HG03432 (cell line): ENCODE measurements around the gene CCR5AS.
"Not testable (repeated sequence)": the region's sequence is repeated elsewhere in the genome, so short reads cannot be mapped to it uniquely, and the experiment has no call there.

Experiments used
- ATAC-seq: cut with Tn5 transposase; IDR thresholded peaks from one replicate; pipeline ENCODE4 v1.9.1; 2021; ENCODE audit warnings: mild to moderate bottlenecking, moderate library complexity; ENCODE audit not compliant: unreplicated experiment

Gene CCR5AS

DNA sequence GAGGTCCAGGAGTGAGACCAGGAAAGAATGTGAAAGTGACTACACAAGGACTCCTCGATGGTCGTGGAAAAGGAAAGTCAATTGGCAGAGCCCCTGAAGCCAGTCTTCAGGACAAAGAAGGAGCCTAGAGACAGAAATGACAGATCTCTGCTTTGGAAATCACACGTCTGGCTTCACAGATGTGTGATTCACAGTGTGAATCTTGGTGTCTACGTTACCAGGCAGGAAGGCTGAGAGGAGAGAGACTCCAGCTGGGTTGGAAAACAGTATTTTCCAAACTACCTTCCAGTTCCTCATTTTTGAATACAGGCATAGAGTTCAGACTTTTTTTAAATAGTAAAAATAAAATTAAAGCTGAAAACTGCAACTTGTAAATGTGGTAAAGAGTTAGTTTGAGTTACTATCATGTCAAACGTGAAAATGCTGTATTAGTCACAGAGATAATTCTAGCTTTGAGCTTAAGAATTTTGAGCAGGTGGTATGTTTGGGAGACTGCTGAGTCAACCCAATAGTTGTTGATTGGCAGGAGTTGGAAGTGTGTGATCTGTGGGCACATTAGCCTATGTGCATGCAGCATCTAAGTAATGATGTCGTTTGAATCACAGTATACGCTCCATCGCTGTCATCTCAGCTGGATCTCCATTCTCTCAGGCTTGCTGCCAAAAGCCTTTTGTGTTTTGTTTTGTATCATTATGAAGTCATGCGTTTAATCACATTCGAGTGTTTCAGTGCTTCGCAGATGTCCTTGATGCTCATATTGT lies 47.0 kb downstream of the CCR5AS start:
- peak; percentile 67 for ATAC-seq

DNA sequence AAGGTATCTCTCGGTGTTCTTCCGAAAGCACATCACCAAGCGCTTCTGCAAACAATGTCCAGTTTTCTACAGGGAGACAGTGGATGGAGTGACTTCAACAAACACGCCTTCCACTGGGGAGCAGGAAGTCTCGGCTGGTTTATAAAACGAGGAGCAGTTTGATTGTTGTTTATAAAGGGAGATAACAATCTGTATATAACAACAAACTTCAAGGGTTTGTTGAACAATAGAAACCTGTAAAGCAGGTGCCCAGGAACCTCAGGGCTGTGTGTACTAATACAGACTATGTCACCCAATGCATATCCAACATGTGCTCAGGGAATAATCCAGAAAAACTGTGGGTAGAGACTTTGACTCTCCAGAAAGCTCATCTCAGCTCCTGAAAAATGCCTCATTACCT lies 48.4 kb downstream of the CCR5AS start:
- ATAC-seq, result no peak

DNA sequence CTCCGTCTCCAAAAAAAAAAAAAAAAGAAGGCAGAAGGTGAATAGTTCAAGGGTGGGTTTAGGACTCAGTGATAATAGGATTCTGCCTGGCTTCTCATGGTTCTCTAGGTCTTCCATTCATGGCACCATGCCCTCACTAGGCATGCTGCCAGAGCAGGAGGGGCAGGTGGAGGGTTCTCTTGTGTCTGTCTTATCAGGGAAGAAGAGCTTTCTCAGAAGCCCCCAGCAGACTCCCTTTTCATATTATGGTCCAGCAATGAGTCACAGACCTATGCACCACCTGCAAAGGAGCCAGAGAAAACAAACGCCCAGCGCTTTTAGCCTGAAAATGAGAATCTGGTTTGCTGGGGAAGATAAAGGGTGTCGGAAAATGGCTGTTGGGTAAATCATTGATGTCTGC lies 50.0 kb downstream of the CCR5AS start:
- no peak for ATAC-seq

DNA sequence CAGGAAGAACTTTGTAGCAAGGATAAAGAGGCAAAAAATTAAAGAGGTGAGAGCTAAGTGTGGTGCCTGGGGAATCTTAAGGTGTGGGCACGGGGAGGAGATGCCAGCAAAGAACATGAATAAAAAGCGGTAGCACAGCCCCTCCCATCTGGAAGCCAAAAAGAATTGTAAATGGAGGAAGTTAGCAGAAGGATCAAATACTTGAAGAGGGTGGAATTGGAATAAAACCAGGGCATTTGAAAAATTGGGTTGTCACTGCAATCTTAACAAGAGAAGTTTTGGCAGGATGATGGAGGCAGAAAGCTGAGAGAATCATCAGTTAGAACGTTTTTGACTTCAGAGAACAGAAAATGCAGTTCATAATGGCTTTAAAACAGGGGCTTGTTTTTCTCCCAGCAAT lies 50.6 kb downstream of the CCR5AS start:
- no peak for ATAC-seq

DNA sequence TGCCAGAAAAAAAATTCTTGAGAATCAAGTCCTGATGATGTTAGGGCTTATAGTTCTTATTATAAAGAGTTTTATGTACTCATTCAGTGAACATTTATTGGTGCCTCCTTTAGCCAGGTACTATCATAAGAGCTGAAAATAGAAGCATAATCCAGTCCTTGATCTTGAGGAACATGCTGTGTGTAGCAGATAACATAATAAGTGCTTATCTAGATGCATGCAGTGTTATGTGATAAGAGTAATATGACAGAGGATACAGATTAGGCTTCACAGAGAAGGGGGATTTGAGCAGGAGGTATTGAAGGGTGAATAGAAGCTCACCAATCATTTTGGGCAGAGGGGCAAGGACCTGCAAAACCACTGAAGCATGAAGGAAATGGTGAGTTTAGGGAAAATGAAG lies 51.9 kb downstream of the CCR5AS start:
- no peak for ATAC-seq

DNA sequence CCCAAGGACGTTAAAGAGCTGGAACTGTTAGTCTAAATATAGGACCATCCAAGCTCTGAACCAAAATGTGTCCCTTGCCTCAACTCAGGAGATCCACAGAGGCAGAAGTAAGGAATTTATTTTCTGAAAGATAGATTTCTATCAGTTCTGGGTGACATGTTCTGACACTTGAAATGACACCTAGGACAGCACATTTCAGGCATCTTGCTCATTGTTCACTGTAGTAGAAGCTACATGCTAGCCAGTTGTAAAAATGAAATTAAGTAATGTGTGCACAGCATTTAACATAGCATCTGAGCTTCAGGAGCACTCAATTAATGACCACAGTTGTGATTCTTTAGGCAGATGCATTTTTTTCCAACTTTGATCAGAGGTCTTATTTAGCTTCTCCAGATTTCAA lies 52.4 kb downstream of the CCR5AS start:
- no peak for ATAC-seq

DNA sequence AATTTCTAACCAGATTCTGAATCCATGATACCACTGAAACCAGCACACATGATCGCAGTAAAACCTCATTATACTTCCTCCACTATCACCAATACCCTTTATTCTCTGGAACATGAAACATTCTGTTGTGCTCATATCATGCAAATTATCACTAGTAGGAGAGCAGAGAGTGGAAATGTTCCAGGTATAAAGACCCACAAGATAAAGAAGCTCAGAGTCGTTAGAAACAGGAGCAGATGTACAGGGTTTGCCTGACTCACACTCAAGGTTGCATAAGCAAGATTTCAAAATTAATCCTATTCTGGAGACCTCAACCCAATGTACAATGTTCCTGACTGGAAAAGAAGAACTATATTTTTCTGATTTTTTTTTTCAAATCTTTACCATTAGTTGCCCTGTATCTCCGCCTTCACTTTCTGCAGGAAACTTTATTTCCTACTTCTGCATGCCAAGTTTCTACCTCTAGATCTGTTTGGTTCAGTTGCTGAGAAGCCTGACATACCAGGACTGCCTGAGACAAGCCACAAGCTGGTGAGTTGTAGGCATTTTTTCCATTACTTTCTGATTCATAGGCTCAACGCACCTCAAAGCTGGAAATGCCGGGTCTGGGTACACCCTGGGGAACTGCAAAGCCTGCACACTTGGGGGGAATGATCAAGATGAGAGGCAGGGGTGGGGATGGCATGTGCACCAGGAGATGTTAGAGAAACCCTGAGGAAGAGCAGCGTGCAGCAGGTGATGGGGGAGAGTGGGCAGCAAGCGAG lies 53.0 kb downstream of the CCR5AS start, which contains the start of gene CCR2:
Gene CCR2 (plus strand): TSS at position 465 of the 764 bp plus-strand sequence. CDS start 3,417 bp downstream, outside the sequence.
- ATAC-seq, result no peak

DNA sequence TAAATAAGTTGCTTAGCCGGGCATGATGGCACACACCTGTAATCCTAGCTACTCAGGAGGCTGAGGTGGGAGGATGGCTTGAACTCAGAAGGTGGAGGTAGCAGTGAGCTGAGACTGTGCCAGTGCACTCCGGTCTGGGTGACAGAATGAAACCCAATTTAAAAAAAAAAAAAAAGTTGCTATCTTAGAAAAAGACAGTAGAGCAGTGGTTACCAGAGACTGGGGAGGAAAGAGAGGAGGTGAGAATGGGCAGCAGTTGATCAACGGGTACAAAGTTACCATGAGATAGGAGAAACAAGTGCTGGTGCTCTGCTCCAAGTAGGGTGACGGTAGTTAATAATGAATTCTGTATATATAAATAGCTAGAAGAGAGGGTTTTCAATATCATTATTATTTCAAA lies 53.8 kb downstream of the CCR5AS start:
- ATAC-seq, result no peak

DNA sequence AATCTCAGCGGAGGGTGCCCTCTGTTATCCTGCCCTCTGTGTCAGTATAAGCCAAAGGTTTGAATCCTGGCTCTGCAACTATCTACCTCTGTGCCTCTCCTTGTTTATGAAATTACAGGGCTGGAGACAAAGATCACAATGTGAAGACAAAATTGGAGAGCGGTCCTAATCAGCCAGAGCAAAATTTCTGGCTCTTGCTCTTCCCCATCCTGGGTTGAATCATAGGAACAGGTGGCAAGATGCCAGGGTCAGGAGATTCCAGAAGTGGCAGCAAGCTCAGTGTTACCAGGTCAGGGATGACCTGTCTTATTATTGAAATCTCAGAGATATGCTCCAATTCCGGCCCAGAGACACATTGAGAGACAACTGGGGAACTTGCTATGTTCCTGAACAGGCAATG lies 55.2 kb downstream of the CCR5AS start:
- ATAC-seq, result no peak

DNA sequence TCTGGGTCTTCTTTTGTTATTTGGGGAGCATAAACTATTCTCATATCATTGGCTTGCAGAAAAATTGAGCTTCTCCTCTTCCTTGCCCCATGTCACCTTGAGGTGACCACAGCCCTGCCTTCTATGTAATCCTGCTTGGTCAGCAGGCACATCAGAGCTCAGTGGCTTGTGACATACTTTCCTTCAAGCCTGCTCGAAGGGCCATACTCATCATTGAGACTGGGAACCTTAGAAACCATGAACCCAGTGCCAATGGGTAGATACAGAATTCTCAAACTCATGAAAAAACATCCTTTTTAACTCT lies 56.7 kb downstream of the CCR5AS start:
- peak; percentile 32 for ATAC-seq

DNA sequence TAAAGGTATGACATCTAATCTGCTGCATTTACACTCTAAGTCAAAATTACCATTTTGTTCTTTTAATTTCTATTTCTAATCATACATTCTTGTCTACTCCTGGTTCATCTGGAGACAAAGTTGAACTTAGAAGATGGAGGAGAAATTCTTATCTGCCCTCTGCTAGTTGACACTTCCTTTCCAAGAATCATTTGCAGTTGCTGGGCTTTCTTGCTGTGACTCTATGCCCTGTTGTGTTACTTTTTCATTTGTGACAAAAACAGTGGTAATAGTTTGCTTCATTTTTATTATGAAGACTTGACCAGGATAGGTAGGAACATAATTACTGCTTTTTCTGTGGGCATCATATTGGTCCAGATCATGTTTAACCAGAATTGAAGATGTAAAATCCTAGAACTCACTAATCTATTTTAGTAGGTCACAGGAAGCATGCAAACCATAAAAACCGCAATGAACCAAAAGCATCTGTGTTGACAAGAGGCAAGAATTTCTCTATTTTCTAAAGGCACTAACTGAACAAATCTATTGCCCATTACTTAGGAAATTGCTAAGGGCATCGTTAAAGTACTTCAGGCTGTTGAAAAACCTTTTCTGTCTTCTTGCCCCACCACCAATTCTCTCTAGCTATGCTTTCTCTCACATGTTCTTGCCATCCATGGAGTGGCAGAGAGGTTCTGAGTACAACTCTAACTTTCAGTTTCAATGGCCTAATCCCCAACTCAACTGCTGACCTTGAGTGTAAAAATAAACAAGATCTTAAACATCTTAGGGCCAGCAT lies 57.2 kb downstream of the CCR5AS start:
- ATAC-seq, result peak; percentile 67

DNA sequence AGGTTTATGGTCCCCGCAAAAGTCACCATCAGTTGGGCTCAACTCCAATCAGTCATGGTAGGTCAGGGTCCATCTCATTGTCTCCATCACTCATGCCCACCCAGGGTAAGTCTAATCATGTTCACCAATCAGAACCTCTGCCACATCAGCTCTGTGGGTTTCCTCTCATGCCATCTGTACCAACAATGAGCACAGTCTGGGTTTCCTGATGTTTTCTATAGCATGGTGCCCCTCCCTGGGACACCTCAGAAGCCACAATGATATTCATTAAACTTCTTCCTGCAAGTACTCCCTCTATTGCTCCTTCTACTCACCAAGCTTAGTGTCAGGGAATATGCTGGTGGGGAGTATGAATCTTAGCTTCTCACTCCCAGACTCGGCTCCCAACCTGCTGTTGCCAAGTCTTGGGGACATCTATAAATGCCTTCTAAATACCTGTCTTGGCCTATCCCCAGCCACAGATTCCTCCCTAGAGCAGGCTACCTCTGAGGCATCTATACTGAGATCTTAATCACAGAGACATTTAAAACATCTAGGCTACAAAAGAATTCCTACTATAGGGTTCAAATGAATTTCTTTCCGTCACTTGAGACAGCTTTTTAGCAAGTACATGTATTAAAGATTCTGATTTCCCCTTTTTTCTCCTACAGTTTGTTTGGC lies 57.9 kb downstream of the CCR5AS start:
- no peak for ATAC-seq

DNA sequence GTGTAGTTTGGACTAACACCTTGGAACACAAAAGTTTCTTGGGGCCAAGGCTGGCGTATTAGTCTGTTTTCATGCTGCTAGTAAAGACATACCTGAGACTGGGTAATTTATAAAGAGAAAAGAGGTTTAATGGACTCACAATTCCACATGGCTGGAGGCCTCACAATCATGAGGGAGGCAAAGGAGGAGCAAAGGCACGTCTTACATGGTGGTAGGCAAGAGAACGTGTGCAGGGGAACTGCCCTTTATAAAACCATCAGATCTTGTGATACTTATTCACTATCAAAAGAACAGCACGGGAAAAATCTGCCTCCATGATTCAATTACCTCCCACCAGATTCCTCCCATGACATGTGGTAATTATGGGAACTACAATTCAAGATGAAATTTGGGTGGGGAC lies 62.4 kb downstream of the CCR5AS start:
- ATAC-seq, result no peak

DNA sequence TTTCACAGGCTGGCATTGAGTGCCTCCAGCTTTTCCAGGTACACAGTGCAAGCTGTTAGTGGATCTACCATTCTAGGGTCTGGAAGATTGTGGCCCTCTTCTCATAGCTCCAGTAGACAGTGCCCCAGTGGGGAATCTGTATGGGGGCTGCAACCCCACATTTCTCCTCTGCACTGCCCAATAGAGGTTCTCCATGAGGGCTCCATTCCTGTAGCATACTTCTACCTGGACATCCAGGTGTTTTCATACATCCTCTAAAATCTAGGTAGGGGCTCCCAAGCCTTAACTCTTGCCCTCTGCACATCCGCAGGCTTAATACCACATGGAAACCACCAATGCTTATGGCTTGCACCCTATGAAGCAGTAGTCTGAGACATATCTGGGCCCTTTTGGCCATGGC lies 68.0 kb downstream of the CCR5AS start:
- no peak for ATAC-seq

DNA sequence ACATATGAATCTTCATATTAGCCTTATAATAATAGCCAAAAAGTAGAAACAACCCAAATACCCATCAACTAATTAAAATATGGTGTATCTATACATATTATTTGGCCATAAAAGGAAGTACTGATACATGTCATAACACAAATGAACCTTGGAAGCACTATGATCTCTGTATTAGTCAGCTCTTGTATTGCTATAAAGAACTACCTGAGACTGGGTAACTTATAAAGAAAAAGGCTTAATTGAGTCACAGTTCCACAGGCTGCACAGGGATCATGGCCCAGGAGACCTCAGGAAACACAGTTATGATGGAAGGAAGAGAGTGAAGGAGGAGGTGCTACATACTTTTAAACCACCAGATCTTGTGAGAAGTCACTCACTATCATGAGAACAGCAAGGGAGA lies 69.0 kb downstream of the CCR5AS start:
- ATAC-seq, result no peak

DNA sequence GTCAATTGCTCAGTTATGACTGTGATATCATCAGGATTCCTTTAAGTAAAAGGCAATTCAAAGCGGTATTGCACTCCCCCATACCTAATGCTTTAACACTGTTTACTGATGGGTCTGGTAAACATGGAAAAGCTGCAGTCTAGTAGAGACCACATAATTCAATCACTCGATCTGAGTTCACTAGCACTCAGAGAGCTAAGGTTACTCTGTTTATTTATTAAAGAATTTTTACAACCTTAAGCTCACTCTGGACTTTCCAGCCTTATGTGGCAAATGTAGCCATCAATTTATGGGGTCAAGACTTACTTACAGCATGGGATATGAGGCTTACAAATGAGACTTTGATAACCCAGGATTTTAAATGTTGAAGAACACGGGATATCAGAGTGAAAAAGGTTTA lies 71.3 kb downstream of the CCR5AS start:
- no peak for ATAC-seq

DNA sequence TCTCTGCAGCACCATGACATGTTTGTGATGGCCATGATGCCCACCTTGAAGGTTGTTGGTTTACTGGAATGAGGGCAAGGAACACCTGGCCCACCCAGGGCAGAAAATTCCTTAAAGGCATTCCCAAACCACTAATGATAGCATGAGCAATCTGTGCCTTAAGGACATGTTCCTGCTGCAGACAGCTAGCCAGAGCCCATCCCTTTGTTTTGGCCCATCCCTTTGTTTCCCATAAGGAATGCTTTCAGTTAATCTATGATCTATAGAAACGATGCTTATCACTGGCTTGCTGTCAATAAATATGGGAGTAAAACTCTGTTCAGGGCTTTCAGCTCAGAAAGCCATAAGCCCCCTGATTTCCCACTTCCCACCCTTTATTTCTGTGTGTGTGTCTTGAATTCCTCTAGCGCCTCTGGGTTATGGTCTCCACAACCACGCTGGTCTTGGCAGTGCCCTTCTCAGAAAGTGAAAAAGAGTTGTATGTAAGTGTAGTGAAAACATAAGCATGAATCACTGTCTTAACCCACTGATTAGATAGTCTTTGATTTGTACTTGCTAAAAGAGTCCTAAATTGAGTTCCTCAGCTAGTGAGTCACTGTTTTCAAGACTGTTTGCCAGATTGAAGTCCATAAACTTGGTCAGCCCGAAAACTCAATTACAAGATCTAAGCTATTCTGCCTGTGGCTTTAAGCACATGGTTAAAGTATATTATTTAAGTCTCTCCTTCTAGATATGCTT lies 72.0 kb downstream of the CCR5AS start:
- ATAC-seq, result no peak

DNA sequence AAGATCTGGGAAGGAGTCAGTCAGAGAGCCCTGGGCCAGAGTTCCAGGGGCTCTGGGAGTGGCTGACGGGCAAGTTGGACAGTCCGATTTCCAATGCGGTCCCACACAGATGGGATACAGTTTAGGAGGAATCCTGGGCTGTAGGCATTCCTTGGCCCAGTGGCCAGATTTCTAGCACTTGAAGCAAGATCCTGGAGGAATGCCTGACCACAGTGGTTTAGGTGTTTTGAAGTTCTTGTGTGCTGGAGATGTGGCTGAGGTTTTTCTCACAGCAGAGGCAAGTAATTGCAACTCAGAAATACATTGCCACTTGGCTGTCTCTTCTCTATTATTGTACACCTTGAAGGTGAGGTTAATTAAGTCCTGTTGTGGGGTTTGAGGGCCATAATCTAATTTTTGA lies 76.2 kb downstream of the CCR5AS start:
- ATAC-seq, result not testable (repeated sequence)

DNA sequence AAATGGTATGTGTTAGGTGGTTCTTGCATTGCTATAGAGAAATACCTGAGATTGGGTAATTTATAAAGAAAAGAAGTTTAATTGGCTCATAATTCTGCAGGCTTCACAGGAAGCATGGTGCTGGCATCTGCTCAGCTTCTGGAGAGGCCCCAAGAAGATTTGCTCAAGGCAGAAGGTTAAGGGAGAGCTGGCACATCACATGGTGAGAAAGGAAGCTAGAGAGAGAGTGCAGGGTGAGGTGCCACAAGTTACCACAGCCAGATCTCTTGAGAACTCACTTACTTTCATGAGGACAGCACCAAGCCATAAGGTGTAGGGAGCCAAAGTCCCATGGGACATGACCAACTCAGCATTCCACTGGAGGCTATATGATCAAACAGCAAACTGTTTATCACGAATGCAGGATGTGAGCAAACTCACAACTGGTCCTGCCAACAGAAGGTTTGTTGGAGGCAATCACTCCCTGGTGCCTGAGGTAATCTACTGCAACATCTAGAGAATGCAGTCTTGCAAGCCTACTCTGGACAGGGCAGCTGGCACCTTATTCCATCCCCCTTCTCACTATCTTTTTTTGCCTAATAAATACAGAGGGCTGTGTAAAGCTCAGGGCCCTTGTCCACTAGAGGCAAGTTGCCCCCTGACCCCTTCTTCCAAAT lies 81.1 kb downstream of the CCR5AS start:
- ATAC-seq, result no peak

DNA sequence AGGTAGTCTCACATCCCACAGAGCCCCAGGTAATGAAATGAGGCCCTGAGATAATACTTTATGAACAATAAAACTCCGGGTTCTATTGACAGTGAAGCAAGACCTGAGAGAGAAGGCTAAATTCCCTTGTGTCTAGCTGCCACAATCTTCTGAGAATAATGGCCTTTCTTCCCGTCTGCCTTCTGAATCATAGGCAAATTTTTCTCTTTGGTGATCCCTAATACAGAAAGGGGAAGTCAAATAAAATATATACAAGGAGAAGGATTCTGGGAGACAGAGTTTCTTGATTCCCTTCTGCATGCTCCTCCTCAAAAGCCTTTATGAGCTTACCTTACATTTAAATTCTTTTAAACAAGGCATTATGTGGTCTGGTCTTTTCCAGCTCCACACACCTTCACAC lies 82.8 kb downstream of the CCR5AS start:
- ATAC-seq, result no peak
